HepG2 (cell line): Measurements from ENCODE around the gene GINM1. TPM values are rescaled to one million over a fixed set of nuclear protein-coding genes. Genes with fewer than 3 reads are reported as not detected.

Source experiments
- BRF2 ChIP-seq: sonication (generic); formaldehyde crosslinking; IDR thresholded peaks from 2 replicates; pipeline ENCODE4 v1.8.1; 2022; ENCODE audit warnings: mild to moderate bottlenecking, missing genetic modification reagents
- ESRRA ChIP-seq: sonication (generic); formaldehyde crosslinking; IDR thresholded peaks from 2 replicates; pipeline ENCODE4 v1.5.1; 2020; ENCODE audit warnings: mild to moderate bottlenecking, low read depth, missing genetic modification reagents
- FOXO4 ChIP-seq: sonication (generic); formaldehyde crosslinking; conservative IDR thresholded peaks from 2 replicates; pipeline ENCODE4 v1.8.1; 2023; ENCODE audit warnings: missing genetic modification reagents
- FOXP1 ChIP-seq, 2 experiments: fragments of 450-650 bp in 1 of 2; IDR thresholded peaks; 2 replicates each; pipeline ENCODE4 v1.6.1; 2017 to 2018; ENCODE audit warnings: antibody characterized with exemption in 1 of 2
- HMG20A ChIP-seq: IDR thresholded peaks from 2 replicates; pipeline ENCODE4 v1.6.1; 2016; ENCODE audit warnings: borderline replicate concordance
- KDM3A ChIP-seq: IDR thresholded peaks from 2 replicates; pipeline ENCODE4 v1.6.1; 2018; ENCODE audit warnings: low read depth, missing compliant biosample characterization
- KLF6 ChIP-seq: IDR thresholded peaks from 2 replicates; pipeline ENCODE4 v1.8.0; 2016; ENCODE audit warnings: missing biosample characterization, missing genetic modification reagents
- LCORL ChIP-seq, 2 experiments: fragments of 450-650 bp in 1 of 2; sonication (generic) in 1 of 2; formaldehyde crosslinking in 1 of 2; IDR thresholded peaks; 2 replicates each; pipeline versions ENCODE4 v1.5.0 to v1.6.1; 2017 to 2020; ENCODE audit warnings: antibody characterized with exemption in 1 of 2, missing genetic modification reagents in 1 of 2
- MAF1 ChIP-seq: sonication (generic); formaldehyde crosslinking; IDR thresholded peaks from 2 replicates; pipeline ENCODE4 v1.5.0; 2020; ENCODE audit warnings: missing genetic modification reagents, borderline replicate concordance
- MAX ChIP-seq: IDR thresholded peaks from 2 replicates; pipeline ENCODE4 v1.6.1; 2012; ENCODE audit warnings: inconsistent platforms
- PAF1 ChIP-seq: IDR thresholded peaks from 2 replicates; pipeline ENCODE4 v1.6.1; 2016; ENCODE audit warnings: missing genetic modification reagents, missing compliant biosample characterization
- PLSCR1 ChIP-seq: sonication (generic); formaldehyde crosslinking; IDR thresholded peaks from 2 replicates; pipeline ENCODE4 v1.5.0; 2020; ENCODE audit warnings: missing genetic modification reagents, mild to moderate bottlenecking, borderline replicate concordance
- SNAPC2 ChIP-seq: sonication (generic); formaldehyde crosslinking; IDR thresholded peaks from 2 replicates; pipeline ENCODE4 v1.8.1; 2022; ENCODE audit warnings: mild to moderate bottlenecking, missing genetic modification reagents
- TARDBP ChIP-seq: sonication (generic); formaldehyde crosslinking; IDR thresholded peaks from 2 replicates; pipeline ENCODE4 v1.8.0; 2022; ENCODE audit warnings: mild to moderate bottlenecking, missing genetic modification reagents
- TCF7L2 ChIP-seq: IDR thresholded peaks from 2 replicates; pipeline ENCODE4 v1.6.1; 2011; ENCODE audit warnings: mild to moderate bottlenecking, low read depth, low read length, moderate library complexity
- TRAFD1 ChIP-seq: sonication (generic); formaldehyde crosslinking; IDR thresholded peaks from 2 replicates; pipeline ENCODE4 v1.5.1; 2020; ENCODE audit warnings: missing genetic modification reagents, mild to moderate bottlenecking, borderline replicate concordance
- ZNF343 ChIP-seq: sonication (generic); formaldehyde crosslinking; IDR thresholded peaks from 2 replicates; pipeline ENCODE4 v1.4.0; 2020; ENCODE audit warnings: mild to moderate bottlenecking, missing genetic modification reagents
- ZNF496 ChIP-seq: sonication (generic); formaldehyde crosslinking; IDR thresholded peaks from 2 replicates; pipeline ENCODE4 v1.8.1; 2023; ENCODE audit warnings: mild to moderate bottlenecking, moderate library complexity, missing genetic modification reagents; ENCODE audit not compliant: insufficient replicate concordance
- ZNF512 ChIP-seq: sonication (generic); formaldehyde crosslinking; IDR thresholded peaks from 2 replicates; pipeline ENCODE4 v1.4.0; 2020; ENCODE audit warnings: mild to moderate bottlenecking, missing genetic modification reagents
- ZNF562 ChIP-seq: sonication (generic); formaldehyde crosslinking; IDR thresholded peaks from 2 replicates; pipeline ENCODE4 v1.8.0; 2022; ENCODE audit warnings: missing genetic modification reagents, borderline replicate concordance
- ZNF570 ChIP-seq: sonication (generic); formaldehyde crosslinking; IDR thresholded peaks from 2 replicates; pipeline ENCODE4 v1.4.0; 2020; ENCODE audit warnings: mild to moderate bottlenecking, missing genetic modification reagents, borderline replicate concordance
- ZZZ3 ChIP-seq: sonication (generic); formaldehyde crosslinking; IDR thresholded peaks from 2 replicates; pipeline ENCODE4 v1.4.0; 2020; ENCODE audit warnings: missing genetic modification reagents, mild to moderate bottlenecking, borderline replicate concordance
- polyA plus RNA-seq, 8 experiments: library from polyadenylated mRNA; depleted of rRNA in 3 of 8; stranded (reverse) in 7 of 8; unstranded in 1 of 8; fragments of >200 nt; fragmentation: Illumina TruSeq in 4 of 8; extraction: Trizol in 4 of 8; gene quantifications; 2 replicates each; pipeline versions ENCODE4 v1.2.1 to v1.2.3, GENCODE V29; 2011 to 2016; ENCODE audit warnings: low read depth in 4 of 8, missing spikeins in 1 of 8, mixed read lengths in 1 of 8; ENCODE audit not compliant: insufficient read depth in 1 of 8
- total RNA-seq, 5 experiments: library from RNA; depleted of rRNA; stranded (reverse); fragments of >200 nt; fragmentation: Illumina TruSeq; extraction: Trizol; gene quantifications; 2 replicates each; pipeline ENCODE4 v1.2.3, GENCODE V29; 2016; ENCODE audit warnings: low read depth in 1 of 5

Gene GINM1
- total and polyA plus RNA-seq, 2 of the 13 experiments (the other 11 are each of a cell fraction or from before 2014, with no cell fraction given), result 19.4 to 27.5 TPM

GRCh38 chr6:149566410-149567193, 427 bp downstream of the GINM1 start (continued):
- TF ChIP-seq FOXO4 (CRISPR knock-in tag) (0 out of 2 replicates have a peak, but pooled peaks have one; percentile 91), ZNF570 (CRISPR knock-in tag) (no peak), SNAPC2 (CRISPR knock-in tag) (0 out of 2 replicates have a peak, but pooled peaks have one; percentile 76), ZNF496 (CRISPR knock-in tag) (no peak), ZNF512 (CRISPR knock-in tag) (no peak), PAF1 (no peak), MAX (peak; percentile 25), KDM3A (CRISPR knock-in tag) (peak; percentile 82; the same call in 1 of the 2 replicates), ZNF562 (CRISPR knock-in tag) (no peak), MAF1 (0 out of 2 replicates have a peak, but pooled peaks have one; percentile 44), BRF2 (no peak; the same call in 1 of the 2 replicates), ESRRA (CRISPR knock-in tag) (peak; percentile 47; the same call in 1 of the 2 replicates), KLF6 (CRISPR knock-in tag) (peak; percentile 32; the same call in 1 of the 2 replicates), HMG20A (CRISPR knock-in tag) (no peak), TRAFD1 (CRISPR knock-in tag) (no peak), ZZZ3 (CRISPR knock-in tag) (no peak; the same call in 1 of the 2 replicates), PLSCR1 (CRISPR knock-in tag) (no peak), TARDBP (CRISPR knock-in tag) (no peak), FOXP1 (IDR thresholded peaks at IDR 0.05) (no peak), FOXP1 (CRISPR knock-in tag; IDR thresholded peaks at IDR 0.05) (no peak), LCORL (IDR thresholded peaks at IDR 0.05) (no peak), LCORL (CRISPR knock-in tag; IDR thresholded peaks at IDR 0.05) (peak; percentile 68; the same call in 1 of the 2 replicates), ZNF343 (peak; percentile 54; the same call in 1 of the 2 replicates), TCF7L2 (no peak)
